GM18873 (cell line): ENCODE measurements around the gene MYO7B.

ENCODE experiments used
- ATAC-seq: cut with Tn5 transposase; IDR thresholded peaks from one replicate; pipeline ENCODE4 v1.9.1; 2021; ENCODE audit warnings: mild to moderate bottlenecking, moderate library complexity, moderate number of reproducible peaks; ENCODE audit not compliant: unreplicated experiment, low FRiP score

Gene MYO7B

DNA sequence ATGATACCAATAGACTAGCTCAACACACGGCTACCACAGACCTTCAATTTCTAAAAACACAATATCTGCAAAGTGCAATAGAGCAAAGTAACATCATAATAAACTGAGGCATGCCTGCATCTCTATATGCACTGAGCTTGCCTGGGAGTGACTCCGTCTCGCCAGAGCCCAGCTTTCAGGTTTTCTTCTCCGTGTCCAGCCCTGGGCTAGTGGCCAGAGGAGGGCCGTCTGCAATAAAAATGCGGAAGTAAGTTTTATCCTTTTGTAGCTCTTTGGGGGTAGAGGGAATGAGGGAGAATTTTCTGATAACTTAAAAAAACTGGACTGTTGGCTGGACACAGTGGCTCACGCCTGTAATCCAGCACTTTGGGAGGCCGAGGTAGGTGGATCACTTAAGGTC is 69.5 kb downstream of the MYO7B start:
- no peak for ATAC-seq

DNA sequence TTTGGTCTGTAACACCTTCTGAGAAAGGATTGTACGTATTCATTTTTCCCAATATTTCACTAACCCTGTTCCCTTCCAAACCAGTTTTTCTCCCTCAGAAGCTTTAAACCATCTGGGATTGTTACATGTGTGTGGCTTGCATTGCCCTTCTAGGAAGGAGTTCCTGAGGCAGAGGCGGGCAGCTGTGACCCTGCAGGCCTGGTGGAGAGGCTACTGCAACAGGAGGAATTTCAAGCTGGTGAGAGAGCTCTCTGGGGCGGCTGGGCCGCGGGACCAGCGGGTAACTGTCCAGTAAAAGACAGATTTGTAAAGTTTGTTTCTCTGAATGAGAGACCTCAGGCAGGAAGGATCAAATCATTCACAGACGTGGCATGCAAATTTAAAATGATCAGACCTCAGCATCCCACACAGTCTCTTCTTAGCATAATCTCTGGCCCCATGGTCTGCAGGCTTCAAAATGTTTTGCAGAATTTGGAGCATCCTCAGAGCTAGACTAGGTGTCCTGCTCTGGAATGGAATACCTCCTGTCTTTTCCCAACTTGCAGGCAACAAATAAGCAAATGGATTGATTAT is 70.3 kb downstream of the MYO7B start:
- ATAC-seq, result no peak

DNA sequence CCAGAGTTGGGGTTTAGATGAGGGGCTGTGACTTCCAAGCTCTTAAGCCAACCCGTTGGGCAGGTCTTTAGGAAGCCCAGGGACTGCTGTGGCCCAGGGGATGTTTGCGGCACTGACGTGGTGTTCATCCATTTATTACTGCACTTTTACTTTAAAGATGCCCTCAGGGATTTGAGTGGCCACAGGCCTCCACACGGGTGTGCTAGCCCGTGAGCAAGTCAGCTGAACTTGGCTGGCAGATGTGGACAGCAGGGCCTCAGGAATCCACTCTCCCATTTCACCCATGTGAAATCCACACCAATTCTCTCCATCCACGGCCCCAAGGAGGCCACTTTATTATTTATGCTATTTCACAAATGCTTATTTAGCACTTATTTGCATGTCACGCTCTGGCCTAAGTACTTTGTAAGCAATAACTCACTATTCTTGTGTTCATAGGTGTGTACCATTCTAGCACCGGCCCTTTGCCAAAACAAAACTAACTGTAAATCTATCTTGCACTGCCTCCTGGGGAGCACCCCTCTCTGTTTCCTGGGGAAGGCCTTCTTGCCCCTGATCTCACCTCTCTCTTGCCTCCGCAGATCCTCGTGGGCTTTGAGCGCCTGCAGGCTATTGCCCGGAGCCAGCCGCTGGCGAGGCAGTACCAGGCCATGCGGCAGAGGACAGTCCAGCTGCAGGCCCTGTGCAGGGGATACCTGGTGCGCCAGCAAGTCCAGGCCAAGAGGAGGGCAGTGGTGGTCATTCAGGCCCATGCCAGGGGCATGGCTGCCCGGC is 71.3 kb downstream of the MYO7B start:
- no peak for ATAC-seq

DNA sequence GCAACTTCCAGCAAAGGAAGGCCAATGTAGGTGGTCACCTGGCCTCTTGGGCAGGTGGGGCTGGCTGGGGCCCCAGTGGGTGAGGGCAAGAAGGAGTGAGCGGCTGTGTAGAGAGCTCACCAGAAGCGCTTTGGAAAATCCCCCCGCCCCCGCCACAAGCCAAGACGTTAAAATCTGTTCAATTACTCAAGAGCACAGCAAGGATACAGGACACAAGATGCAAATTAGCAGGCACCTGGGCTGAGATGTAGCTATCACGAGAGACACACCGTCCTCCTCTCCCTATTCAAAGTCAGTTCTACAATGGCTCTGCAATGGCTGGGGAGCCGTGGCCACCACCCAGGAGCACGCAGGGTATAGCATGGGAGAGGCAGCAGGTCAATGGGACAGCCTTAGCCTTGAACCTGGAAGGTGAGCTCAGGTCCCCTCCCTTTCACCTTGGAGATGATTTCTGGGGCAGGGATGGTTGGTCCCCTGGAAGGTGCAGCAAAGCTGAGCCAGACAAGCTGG is 72.0 kb downstream of the MYO7B start:
- no peak for ATAC-seq

DNA sequence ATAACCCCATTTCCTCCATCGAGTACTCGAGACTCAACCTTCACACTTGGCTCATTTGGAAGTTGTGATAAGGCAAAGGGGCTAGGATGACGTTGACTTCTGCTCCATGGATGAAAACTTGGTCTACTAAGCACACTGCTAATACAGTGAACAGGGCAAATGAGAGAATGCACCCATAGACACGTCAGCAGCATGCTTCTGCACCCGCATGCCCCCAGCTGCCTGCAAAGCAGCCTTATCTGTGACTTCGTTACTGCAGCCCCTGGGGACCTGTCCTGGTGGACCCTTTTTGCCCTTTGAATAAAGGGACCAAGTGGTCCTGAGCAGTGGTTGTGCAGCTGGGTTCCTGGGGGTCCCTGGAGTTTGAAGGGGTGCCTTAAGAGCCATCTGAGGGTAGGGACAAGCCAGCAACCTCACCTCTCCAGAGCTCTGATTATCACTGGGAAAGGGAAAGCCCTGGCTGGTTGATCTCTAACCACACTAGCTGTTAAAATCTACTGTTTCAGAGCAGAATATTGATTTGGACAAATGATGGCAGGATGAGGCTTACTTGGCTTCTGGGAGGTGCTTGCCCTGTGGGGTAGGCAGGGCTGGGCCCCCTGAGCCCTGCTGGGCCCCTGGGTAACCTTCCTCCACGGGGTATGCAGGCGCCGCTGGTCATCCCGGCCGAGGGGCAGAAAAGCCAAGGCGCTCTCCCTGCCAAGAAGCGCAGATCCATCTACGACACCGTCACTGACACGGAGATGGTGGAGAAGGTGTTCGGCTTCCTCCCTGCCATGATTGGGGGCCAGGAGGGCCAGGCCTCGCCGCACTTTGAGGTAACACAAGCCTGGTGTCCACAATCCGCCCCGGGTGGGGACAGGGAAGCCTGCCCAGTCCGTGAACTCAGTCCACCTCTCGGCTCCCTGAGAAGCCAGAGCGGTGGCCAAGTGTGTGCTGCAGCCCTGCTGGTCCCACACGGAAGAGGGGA is 72.9 kb downstream of the MYO7B start:
- no peak for ATAC-seq

DNA sequence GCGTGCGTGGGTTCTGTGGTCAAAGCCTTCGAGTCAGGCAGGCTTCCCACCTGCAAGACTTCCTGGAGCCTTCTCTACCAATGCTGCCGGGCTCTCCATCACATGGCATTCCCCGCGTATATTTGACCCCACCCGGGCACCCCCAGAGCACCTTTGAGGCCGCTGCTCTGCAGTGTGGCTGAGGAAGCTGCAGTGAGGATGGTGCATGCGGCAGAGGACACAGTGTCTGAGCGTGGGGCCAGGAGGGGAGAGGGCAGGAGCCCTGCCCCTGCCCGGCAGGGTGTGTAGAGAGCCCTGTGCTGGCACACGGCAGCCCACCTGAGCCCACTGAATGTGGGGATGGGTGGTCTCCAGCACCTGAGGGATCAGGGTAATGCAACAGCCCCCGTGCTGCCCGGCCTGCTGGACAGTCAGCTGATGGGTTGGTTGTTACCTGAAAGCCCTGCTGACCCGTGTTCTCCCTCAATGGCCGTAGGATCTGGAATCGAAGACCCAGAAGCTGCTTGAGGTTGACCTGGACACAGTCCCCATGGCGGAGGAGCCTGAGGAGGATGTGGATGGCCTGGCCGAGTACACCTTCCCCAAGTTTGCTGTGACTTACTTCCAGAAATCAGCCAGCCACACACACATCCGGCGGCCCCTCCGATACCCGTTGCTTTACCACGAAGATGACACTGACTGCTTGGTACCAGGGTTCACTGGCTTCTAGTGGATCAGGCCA is 73.7 kb downstream of the MYO7B start:
- ATAC-seq, result no peak

DNA sequence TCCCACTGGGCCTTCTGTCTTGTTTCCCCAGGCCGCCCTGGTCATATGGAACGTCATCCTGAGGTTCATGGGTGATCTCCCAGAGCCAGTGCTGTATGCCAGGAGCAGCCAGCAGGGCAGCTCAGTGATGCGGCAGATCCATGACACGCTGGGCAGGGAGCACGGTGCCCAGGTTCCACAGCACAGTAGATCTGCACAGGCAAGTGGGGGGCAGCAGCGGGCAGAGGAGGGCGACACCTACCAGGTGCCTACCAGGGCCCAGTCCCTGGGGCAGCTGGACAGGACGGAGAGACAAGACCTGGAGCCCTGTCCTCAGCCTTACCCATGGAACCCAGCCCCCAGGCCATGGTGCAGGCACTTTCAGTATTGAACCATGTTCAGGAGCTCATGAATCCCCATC is 74.3 kb downstream of the MYO7B start:
- no peak for ATAC-seq

DNA sequence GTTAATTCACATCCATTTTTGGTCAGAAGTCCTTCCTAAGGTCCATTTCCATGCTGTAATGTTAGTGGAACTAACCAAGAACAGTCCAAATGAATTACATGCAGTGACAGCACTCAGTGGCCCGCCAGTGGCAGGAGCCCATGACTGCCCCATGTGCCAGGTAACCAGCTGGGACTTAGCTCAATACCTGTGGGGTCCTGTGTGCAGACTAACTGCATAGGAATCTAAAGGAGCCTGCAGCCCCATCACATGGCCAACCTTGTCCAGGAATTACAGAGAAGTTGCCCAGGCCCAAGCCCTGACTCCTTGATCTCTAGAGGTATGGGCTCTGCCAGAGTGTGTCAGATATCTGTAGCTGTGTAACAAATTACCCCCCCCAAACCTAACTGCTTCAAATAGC is 75.1 kb downstream of the MYO7B start:
- no peak for ATAC-seq

DNA sequence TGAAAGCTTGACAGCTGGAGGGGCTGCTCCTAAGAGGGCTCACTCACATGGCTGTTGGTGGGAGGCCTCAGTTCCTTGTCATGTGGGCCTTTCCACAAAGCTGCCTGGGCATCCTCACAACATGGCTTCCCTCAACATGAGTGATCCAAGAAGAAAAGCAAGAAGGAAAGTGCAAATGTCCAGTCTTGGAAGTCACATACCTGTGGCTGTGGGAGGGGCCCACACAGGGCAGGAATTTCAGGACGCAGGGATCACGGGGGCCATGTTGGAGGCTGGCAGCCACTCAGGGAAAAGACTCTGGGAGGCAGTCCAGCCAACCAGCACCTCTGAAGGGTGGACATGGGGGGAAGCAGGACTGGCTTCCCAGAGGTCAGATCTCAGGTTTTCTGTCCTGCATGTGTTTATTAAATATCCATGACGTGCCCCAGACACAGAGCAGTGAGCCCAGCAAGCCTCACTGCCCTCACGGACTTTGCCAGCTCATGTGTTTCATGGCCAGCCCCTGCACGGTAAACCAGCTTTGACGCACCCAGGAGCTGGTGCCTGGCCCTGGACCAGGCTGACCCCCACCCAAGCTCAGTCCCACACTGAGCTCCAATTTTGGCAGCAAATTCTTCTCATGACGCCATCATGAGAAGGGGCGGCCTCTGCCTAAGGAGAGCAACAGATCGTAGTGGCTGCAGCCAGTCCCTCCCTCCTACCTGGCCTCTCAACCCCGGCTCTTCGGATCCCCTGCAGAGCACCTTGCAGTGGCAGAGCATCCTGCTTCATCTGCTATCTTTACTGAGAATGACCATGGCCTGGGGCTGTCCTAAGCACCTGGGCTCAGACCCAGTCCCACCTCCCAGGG is 75.8 kb downstream of the MYO7B start:
- no peak for ATAC-seq

DNA sequence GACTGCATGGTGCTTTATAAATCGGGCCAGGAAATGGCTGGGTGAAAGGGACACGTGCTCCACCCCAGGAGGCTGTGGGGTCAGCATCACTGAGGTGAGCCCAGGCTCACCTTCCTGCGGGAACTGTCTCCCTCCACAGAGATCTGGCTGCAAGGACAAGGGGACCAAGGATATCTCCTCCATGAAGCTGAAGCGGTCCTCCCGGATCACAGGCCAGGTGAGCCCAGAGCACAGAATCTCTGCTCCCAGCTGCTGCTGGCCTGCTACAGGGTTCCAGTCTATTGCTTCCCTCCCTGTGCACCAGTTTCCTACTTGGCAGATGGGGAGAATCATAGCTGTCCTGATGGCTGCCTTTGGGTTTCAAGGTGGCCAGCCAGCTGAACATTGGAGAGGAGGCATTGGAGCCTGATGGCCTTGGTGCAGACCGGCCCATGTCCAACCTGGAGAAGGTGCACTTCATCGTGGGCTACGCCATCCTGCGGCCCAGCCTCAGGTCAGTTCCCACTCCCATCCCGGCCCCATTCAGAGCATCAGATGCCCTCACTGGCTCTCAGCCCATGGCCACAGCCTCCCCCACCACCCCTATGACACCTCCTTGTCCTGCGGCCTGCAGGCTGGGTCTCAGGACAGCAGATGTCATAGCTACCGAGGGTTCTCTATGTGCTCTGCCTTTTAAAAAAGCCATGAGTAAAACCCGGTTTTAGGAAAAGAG is 76.8 kb downstream of the MYO7B start:
- ATAC-seq, result no peak

DNA sequence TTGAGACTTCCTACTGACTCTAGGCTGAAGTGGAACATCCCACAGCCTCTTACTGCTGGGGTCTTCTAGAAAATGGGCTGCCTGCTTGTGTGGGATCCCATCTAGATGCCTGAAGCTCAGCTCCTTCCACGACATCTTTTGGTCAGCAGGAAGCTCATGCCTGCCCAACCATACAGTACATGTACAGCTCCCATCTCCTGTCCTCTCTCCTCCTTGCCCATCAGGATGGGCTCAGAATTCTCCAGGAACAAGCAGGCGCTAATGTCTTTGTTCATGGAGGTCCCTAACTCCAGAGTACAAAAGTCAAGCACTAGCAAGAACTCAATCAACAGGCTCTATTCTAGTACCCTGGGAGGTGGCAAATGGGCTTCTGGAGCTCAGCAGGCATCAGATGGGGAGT is 78.8 kb downstream of the MYO7B start:
- ATAC-seq, result no peak

DNA sequence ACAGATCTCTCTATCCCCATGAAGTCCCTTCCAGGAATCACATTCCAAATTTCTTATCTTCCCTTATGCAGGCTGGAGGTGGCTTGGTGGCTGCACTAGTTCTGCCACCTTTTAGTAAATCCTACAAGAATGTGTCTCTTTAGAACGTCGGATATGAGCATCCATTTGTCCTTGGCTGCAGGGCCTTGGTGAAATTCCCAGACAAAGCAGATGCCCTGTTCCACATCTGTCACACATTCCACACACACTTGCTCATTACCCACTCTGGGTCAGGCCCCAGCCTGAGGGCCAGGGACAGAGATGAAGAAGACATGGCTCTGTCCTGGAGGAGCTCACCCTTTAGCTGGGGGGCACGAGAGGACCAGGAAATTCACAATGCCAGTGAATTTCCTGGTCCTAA is 79.2 kb downstream of the MYO7B start:
- no peak for ATAC-seq

DNA sequence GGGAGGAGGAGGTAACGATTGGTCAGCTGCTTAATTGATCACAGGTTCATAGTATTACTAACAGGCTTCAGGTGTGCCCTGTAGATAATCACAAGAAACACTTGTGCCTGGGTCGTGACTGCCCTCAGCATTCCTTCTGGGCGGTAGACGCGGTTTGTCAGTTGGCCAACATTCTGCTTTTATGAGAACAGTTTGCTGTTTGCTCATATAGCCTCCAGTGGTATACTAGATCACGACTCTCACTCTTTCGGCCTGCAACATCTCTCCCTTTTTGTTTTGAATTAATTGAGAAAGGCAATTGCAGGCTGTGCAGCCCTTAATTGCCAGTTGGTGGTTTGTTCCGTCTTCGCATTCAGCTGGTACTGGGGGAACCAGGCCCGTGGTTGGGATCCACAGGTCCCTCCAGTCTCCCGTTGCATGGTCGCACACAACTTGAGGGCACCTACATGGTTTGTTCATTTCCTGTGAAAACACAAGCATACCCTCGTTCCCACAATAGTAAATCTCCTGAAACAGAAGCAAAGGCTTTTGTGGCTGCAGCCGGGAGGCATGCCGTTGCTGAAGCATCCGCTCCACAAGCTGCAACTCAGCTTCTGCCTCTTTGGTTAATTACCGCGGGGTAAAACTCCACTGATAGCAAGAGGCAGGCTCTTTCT is 80.2 kb downstream of the MYO7B start:
- no peak for ATAC-seq

DNA sequence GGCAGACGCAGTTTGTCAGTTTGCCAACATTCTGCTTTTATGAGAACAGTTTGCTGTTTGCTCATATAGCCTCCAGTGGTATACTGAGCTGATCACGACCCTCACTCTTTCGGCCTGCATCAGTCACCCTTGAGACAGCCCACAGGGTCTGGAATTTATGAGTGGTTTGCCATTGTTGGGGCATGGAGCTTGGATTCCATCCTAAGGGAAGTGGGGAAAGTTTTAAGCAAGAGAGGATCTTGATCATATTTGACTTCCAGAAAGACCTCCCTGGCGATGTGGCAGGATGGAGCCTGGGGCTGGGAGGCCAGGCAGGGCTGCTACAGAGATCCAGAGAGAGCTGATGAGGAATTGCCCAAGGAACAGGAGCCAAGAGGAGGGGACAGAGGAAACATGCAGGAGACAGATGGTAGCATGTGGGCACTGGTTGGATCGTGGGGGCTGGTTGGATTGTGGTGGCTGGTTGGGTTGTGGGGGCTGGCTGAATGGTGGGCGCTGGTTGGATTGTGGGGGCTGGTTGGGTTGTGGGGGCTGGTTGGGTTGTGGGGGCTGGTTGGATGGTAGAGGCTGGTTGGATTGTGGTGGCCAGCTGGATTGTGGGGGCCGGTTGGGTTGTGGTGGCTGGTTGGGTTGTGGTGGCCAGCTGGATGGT is 83.2 kb downstream of the MYO7B start:
- no peak for ATAC-seq

DNA sequence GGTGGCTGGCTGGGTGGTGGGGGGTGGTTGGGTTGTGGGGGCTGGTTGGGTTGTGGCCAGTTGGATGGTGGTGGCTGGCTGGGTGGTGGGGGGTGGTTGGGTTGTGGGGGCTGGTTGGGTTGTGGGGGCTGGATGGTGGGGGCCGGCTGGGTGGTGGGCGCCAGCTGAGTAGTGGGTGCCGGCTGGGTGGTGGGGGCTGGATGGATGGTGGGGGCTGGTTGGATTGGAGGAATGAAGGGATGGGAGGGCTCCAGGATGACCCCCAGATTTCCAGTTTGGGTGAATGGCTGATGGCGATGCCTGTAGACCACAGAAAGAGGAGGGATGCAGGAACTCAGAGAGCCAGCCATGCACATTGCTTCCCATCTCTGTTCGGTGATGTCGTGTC is 83.7 kb downstream of the MYO7B start:
- ATAC-seq, result no peak

DNA sequence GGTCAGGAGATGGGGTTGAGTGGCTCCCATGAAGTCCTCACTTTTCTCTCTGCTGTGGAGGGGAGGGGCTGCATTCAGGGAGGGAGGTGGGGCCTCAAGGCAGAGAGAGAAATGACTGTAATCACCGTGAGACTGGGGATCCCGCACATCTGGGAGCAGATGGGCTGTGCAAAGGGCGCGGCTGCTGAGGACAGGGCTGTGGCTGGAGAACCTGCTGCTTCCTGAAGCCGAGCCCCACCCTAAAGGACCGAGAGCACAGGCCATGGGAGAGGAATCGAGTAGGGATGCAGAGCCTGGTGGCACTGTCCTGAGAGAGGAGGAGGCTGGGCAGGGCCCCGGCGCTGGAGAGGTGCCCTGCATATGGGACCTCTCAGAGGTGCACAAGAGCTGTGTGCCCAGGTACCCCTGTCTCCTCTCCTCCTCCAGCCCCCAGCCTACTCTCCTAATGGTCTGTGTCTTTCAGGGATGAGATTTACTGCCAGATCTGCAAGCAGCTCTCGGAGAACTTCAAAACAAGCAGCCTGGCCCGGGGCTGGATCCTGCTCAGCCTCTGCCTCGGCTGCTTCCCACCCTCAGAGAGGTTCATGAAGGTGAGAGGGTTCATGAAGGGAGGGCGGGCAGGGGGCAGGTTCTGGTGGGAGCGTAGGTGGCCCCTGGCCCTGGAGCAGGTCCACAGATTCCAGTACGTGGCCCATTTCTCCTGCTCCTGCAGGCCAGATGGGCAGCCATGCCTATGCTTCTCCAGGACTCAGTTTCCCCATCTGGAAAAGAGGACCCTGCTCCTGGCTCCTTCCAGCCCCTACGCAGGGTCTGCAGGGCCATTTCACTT is 84.6 kb downstream of the MYO7B start:
- no peak for ATAC-seq

DNA sequence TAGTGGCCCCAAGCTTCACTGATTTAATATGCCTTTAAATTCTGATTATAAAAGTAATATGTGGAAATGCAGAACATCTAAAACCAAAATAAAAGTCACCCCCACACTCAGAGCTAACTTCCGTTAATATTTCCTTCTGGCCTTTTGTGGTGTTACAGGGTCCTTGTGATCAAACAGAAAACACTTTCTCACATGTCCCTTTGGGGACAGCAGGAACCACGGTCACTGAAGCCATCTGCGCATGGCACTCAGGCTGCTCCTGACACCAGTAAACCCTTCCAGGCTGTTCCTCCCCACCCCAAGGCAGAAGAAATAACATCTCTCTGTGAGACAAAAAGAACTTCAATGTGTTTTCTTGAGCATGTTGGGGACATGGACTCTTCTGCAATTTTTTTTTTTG is 85.4 kb downstream of the MYO7B start:
- no peak for ATAC-seq
